VCaP (cell line): Measurements from ENCODE around the gene SLC2A4.

ENCODE experiments used
- H3K27ac ChIP-seq: fragments of 450-650 bp; 2 replicates; pipeline ENCODE4 v1.5.1; 2017
- CTCF ChIP-seq: fragments of 450-650 bp; conservative IDR thresholded peaks from 2 replicates; pipeline ENCODE4 v1.5.1; 2017; ENCODE audit warnings: mild to moderate bottlenecking, moderate library complexity

SLC2A4 gene

DNA sequence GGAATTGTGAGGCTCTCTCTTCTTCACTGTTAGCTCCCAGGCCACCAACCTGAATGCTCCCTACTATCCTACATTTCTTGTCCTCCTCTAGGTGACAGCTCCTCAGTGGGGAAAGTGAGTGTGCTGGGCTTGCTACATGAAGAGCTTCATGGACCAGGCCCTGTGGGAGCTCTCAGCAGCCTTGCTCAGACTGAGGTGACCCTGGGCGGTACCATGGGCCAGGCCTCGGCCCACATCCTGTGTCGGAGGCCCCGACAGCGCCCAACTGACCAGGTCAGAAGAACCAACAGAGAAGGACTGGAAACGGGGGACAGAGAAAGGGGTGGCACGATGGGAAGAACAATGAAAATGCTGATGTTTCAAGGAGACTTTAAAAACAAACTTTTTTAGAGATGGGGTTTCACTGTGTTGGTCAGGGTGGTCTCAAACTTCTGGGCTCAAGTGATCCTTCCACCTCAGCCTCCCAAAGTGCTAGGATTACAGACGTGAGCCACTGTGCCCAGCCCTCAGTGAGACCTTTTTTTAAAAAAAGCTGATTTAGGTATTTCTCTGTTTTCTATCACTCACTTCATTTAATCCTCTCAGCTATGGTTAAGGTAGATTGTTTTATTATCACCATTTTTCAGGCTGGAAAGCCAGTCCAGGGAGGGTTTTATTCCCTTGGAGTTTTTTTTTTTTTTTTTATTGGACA is 24.6 kb upstream of the SLC2A4 start:
- no peak overlapping the region for H3K27ac ChIP-seq
- no peak for TF ChIP-seq CTCF

DNA sequence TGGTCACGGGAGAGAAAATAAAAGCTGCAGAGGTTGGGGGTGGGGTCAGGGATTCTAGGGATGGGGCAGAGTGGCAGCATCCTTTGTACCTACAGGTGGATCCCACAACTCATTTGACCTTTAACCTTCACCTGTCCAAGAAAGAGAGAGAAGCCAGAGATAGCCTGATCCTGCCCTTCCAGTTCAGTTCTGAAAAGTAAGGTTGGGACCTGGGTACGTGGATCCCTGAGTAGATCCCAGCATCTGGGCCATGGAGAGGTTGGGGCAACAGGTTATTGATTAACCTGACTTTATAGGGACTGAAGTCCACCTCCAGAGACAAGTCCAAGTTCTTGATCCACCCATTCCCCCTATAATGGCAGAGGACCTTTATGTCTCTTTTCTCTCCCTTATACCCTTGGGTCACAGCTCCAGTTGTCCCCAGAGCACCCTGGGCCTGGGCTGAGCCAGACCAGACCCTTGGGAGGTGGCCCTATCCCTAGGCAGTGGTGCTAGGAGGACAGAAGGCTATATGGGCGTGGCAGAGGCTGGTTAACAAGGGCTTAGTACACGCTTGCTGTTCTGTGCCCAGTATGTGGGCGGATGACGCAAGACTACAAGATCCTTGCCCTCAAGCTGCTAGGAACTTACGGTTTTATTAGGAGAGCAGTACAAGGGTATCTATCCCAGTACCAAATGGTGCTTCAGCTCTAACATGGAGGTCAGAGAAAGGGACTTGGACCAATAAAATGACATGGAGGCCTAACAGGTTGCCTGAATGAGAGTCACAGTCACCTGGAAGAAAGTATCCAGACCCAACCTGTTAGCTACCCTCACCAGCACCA is 22.6 kb upstream of the SLC2A4 start:
- peak overlapping the region; percentile 21; the same call in 1 of the 2 replicates for H3K27ac ChIP-seq
- no peak for TF ChIP-seq CTCF

GRCh38 chr17:7259555-7259889 is 22.0 kb upstream of the SLC2A4 start:
- peak overlapping the region; percentile 21; the same call in 1 of the 2 replicates for H3K27ac ChIP-seq
- TF ChIP-seq CTCF = no peak

DNA sequence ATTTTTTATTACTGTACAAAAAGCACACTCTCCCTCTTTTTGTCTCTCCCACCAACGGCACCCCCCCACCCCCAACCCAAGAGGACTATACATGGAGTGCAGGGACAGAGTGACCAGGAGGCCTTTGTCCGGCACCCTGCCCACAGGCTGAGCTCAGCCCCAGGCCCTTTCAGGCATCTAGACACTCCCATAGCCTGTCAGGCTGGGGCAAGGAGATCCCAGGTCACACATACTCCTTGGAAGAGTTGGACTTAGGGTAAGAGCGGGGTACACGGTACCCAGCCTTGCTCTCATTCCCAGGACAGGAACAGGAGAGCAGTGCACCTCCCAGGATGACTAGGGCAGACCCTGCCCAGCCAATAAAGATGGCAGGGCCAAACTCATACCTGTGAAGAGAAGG is 21.4 kb upstream of the SLC2A4 start:
- TF ChIP-seq CTCF = no peak
- H3K27ac ChIP-seq = peak overlapping the region; percentile 91

GRCh38 chr17:7260651-7261378 is 20.7 kb upstream of the SLC2A4 start:
- TF ChIP-seq CTCF = no peak
- H3K27ac ChIP-seq = peak overlapping the region; percentile 91

GRCh38 chr17:7261379-7262191 is 19.9 kb upstream of the SLC2A4 start:
- no peak for TF ChIP-seq CTCF
- peak overlapping the region; percentile 91 for H3K27ac ChIP-seq
